NCI-H2227 treated with DMSO at 0.1 percent for 48 hours (cell line): ENCODE measurements around the gene DDX24.

Experiments
- DNase-seq: peaks from one replicate; lab custom pipeline; 2025; lab: John Stamatoyannopoulos, UW

The DDX24 gene

DNA sequence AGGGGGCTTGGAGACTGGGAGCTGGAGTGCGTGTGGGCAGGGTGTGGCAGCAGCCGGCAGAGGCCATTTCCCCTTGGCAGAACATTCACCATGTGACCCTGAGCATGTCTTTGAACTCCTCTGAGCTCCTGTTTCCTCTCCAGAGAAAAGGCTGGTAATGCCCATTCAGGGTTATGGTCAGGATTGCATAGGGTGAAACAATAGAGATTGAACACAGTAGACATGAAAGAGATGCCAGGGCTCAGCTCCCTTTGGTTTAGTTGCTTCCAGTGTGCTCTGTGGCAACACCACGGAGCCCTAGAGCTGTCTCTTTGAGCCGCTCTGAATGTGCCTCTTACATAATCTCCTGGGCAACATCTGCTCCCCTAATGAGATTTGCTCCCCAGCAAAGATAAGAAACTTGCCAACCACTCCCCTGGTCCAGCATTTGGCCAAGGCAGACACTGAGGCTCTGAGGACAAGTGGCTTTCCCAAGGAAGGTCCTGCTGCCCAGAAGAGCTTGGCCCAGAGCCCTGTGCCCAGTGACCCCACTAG, 34.1 kb upstream of the DDX24 start:
- DNase-seq: no peak

DNA sequence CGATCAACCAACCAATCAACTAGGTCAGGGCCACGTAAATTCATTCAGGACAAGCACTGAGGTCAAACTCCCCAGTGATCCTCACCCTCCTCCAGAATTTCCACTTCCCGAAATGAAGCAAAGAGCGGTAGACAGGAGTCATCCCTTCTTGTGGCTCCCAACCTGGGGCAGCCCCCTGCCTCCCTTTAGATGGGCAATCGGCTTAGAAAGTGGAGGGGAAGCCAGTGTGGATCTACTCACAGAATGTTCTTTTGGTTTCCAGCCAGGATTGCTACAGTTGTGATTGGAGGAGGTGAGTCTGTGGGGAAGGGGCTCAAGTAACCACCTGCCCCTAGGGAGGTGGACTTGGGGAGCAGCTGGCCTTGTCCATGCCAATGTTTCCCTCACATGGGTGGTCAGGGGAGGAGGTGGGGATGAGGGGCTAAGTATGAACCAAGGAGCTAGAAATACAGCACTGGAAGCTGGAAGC, 33.6 kb upstream of the DDX24 start:
- DNase-seq: no peak

DNA sequence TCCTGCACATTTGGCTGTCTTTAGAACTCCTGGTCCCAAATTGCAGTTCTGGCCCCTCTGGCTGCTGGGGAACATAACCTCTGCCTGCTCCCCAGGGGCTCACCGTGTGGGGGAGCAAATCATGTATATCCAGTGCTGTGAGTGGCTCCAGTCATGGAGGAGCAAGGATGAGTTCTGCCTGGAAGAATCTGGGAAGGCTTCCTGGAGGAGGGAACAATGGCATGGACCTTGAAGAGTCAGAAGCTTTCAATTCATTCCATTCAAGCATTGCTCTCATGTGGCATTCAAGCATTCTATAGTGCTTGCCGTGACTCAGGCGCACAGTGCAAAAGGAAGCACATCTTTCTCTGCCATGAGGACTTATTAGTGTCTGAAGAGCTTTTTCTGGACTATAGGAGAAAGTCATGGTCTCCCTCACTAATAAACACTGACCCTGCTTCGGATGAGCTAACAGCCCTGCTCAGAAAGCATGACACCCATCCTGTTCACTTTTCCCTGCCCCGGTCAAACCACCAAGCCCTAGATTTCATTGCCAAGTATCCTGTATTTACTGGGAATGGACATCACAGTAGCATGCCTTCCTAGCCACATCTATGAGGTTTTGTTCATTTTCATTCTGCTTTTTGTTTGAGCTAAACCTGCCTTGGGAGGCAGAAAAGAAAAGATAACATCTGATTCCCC, 33.0 kb upstream of the DDX24 start:
- no peak for DNase-seq

DNA sequence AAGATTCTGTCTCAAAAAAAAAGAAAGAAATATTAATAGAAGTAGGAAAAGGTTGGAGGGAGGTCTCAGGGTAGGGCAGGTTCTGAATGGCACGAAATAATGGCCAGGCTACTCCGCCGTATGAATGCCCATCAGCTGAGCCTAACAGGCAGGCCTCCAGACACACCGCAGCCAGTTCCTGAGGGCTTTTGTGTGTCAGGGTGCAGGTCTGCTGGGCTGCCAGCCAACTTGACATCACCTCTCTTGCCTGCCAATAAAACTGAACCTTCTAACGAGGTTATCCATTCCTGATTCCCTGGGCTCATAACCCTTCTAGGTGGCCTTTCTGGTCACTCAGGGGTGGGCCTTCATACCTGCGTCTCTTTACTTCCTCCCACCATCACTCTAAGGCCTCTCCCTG, 32.5 kb upstream of the DDX24 start:
- no peak for DNase-seq

DNA sequence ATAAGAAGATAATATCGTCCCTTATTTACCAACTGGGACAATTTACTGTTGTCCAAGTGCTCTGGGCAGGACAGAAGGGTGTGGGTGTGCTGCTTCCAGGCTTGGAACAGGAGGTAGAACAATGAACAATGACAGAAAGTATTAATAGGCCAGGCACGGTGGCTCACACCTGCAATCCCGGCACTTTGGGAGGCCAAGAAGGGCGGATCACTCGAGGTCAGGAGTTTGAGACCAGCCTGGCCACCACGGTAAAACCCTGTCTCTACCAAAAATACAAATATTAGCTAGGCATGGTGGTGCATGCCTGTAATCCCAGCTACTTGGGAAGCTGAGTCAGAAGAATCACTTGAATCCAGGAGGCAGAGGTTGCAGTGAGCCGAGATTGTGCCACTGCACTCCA, 32.1 kb upstream of the DDX24 start:
- no peak for DNase-seq

DNA sequence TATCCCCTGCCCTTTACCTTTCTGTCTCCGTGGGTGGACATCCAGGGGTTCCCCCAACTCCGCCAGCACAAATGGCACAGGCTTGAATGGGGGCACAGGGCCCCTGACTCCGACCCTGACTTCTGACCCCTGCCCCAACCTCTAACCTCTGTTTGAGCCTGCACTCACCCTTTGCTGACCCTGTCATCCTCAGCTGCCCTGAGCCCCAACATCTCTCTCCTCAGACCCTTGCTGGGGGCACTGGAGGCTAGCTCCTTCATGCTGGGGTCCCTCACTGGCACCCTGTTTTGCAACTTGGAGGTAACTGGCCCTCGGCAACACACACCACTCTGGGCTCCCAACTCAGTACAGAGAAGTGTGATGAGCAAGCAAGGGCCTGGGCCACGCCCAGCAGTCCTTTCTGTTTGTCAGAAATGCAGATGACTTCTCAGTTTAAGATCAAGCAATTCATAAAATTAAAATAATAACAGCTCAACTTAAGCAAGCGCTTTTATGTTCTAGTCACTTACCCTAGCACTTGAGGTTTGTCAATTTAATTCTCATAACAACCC, 31.6 kb upstream of the DDX24 start:
- no peak for DNase-seq

DNA sequence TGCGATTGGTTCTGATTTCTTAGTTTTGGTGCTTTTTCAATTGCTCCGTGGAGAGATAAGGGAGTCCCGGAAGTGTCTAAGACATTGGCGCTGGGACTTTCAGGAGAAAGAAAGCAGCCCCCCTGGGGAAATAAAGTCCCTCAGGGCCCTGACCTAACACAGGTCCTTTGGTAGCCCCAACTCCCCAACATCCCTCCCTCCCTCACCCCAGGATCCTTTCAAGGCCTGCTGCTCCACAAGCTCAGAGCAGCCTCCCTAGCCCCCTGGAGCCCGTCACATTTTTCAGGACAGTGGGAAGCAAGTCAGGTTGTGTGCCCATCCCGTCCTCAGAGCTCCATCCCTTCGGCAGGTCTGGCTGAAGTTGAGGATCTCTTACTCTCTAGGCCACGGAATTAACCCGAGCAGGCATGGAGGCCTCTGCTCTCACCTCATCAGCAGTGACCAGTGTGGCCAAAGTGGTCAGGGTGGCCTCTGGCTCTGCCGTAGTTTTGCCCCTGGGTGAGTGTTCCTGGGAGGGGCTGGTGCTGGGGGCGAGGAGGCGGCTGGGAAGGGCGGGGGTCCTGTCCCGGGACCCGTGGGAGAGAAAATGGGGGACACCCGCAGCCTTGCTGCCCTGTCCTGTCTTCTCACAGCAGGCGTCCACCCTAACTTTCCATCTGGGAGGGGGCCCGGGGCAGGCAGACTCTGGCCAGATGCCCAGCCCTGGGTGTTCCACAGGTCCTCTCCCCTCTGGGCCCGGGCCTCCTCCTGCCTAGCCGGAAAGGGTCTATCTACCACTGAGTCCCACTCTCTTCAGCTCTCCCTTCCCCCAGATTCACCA, 30.5 kb upstream of the DDX24 start:
- no peak for DNase-seq

DNA sequence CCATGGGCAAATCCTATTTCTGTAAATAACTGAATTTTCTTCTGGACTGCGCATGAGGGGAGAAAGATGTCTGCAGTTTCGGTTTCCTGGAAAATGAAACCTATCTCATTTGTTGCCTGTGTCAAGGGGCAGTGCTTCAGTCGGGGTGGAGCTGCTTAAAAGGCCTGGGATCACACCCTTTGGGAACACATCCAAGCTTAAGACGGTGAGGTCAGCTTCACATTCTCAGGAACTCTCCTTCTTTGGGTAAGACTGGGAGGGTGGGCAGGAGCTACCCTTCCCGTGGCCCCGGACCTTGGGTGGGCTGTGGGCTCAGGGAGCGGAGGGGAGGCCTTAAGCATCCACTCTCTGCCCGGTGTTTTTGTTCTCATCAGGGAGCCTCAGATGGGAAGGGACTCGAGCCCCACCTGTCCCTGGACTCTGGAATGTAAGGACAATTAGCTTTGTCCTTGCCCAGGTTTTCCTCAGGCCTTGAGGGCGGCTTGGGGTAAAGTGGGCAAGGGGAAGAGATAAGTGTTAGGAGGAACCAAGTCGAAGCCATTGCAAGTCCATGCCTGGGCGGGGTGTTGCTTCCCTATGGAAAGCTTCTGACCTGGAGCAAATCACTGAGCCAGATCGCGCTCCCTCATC, 29.7 kb upstream of the DDX24 start, which contains the start of gene IFI27:
TSS of gene IFI27 (plus strand) at position 185 of the 630 bp plus-strand sequence.
- no peak for DNase-seq

DNA sequence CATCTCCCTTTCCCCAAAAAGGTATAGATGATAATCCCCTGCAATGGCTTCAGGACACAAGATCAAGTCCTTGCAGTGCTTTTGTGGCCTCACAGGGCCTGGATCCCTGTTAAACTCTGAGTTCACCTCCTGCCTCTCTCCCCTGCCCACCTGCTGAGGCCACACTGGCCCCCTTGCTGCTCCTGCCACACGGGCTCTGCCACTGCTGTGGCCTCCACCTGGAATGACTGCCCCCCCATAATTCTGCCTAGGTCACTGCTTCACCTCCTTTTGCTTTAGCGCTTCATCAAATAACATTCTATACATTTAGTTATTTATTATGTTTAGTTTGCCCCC, 28.9 kb upstream of the DDX24 start:
- DNase-seq: no peak

DNA sequence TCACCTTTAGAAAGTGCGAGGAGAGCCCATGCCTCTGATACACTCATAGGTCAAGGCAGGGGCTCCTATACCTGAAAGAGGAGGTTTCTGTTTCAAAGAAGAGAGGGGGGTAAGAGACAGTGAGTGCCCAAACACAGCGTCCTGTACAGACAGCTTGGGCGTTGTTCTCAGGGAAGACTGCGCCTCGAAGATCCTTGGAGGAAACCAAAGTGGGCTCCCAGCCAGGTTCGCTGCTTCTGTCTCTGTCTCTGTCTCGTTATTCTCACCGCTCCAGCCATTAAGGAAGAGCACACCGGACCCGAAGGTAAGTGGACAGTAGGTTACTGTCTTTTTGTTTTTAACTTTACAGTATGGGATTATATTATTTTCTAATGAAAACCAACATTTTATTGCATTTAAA, 23.7 kb upstream of the DDX24 start:
- no peak for DNase-seq

DNA sequence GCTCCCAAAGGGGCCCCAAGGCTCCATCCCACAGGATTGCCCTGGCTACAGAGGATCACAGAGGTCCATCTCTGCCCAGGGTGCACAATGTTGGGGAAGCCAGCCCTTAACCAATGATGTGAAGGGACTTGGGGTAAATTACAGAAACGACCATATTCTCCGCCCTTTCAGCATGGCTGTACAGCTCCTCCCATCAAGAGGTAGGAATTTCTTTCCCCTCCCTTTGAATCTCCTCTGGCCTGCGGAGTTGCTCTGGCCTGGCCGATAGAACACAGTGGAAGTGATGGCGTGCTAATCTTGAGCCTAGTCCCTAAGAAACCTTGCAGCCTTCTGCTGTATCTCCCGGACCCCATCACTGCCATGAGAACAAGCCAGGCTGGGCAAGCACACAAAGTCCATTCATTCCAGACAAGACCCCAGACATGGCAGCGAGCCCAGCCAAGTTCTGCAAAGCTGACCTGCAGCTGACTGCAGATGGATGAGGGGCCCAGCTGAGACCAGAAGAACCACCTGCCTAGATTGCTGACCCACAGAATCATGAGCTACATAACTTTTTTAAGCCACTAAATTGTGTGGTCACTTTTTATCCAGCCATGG, 22.6 kb upstream of the DDX24 start:
- no peak for DNase-seq

DNA sequence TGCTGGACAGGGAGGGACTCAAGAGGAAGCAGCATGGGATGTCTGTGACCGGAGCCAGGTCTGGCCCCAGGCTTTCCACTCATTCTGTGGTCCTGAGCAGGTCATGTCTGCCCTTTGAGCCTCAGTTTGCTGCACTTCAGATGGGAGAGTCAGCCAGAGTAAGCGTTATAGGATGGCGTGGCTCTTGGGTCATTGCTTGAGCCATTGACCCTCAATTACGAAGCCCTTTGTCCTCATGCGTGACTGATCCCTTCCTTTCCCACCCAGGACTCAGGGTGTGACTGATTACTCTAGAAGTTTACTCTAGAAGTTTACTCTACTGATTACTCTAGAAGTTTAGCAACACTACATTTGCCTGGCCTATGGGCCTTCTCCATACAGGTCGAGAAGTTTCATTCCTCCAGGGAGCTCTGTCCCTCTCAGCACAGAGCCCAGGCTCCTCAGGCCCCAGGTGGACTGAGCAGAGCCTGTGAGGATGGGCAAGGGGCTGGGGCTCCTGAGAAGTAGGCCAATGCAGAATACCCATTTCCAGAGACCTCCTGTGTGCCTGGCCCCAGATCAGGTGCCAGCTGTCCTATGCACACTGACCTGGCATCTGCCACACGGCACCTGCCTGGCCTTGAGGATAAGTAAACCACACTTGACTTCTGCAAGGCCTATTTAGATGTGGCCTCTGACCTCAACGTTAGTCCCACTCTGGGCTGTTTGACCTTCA, 21.9 kb upstream of the DDX24 start:
- no peak for DNase-seq

DNA sequence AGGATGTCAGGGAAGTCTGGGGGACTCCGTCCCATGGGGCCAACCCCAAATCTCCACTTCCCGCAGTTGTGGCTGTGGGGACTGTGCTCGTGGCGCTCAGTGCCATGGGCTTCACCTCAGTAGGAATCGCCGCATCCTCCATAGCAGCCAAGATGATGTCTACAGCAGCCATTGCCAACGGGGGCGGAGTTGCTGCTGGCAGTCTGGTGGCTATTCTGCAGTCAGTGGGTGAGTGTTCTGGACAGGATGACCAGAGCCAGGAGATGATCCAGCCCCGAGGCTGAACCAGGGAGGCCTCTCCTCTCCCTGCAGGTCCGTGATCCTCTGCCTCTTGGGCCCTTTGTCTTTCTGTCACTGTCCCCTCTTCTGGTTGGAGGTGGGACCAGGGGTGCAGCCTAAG, 20.7 kb upstream of the DDX24 start:
- no peak for DNase-seq

DNA sequence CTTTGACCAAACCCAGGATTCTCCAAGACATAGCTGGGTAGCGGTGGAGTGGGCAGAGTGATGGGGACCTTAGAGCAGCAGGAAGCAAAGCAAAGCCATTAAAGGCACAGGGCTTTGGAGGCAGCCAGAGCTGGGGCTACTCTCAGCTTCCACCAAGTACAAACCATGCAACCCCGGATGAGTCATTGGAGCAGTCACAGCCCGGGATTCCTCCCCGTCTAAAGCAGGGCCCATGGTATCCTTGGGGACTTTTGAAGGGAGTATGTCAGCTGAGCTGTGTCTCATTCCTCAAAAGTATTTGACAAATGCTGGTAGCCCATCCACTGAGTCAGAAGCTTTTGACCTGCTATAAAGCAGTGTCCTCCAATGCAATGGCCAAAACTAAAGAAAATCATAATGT, 19.8 kb upstream of the DDX24 start:
- no peak for DNase-seq

DNA sequence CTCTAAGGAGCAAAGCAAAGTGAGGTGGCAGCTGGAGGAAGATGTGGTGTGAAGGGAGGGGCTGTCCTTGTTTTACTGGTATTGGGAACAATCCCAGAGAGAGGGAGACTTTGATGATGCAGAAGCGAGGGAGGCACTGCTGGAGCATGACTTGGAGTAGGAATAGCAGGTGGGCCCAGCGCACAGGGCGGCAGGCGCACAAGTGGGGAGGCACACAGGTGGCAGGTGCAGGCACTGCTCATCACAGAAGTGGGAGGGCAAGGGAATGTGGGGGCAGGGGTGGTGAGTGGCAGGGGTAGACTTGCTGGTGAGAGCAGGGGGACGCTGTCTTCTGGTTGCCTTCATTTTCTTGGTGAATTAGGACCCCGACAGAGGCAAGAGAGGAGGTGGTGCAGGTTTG, 18.0 kb upstream of the DDX24 start:
- DNase-seq: no peak

DNA sequence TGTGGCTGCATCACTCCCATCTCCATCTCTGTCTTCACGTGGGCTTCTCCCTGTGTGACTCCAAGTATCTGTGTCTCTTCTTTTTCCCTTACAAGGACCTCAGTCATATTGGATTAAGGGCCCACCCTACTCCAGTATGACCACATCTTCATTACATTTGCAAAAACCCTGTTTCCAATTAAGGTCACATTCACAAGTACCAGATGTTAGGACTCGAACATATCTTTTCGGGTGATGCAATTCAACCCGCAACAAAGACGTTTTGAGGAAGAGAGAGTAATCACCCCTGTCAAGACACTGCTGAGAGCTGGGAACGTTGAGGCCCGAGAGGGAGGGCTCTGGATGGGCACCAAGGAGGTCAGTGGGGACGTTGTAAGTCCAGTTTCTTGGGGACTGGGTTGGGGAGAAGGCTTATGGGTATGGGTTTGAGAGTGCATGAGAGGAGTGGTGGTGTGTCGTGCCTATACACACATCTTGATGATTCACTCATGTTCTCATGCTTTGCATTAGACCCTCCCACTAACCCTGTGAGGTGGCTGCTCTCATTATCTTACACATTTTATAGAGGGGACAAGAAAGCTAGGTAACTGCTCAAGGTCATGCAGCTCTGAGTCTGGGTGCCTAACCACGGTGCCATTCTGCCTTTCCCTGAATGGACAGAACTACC, 17.5 kb upstream of the DDX24 start:
- no peak for DNase-seq

DNA sequence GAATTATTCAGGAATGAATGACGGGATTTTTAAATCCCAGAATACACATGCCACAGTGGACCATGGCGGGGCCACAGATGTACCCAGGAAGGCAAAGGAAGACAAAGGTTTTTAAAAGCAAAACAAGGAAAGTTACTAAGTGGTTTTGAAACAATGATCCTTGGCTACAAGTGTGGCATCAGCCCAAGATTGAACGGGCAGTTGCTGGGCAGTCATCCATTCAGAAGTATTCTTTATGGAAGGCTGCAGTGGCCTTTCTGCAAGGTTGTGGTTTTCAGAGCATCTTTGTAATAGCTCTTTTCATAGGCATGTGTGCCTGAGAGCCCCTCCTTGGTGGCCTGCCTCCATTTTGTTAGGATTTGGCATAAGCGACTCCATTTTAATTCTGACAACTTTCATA, 16.1 kb upstream of the DDX24 start:
- no peak for DNase-seq

DNA sequence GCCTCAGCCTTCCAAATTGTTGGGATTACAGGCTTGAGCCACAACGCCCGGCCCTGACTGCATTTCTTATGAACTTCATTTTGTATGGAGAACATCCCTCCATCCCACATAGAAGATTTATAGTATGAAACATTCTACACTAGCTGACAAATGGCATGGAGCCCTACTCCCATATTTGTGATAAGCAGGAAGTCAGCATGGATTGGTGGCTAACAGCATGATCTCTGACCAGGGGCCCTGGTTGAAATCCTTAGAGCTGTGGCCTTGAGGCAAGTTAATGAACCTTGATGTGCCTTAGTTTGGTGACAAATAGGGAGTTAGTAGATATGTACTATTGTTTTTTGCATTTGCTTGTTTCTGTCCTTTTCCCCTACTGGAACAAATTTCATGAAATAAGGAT, 12.4 kb upstream of the DDX24 start:
- no peak for DNase-seq

DNA sequence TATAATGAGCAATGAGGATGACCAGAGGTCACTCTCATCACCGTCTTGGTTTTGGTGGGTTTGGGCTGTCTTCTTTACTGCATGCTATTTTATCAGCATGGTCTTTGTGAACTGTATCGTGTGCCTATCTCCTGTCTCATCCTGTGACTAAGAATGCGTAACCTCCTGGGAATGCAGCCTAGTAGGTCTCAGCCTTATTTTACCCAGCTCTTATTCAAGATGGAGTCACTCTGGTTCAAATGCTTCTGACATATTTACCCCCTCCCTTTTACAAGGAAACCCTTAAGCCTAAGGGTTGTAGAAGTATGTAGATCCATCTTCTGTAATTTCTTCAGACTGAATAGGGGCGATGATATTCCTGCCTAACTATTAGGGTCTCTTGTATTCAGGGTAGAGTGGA, 8.5 kb upstream of the DDX24 start:
- DNase-seq: no peak

DNA sequence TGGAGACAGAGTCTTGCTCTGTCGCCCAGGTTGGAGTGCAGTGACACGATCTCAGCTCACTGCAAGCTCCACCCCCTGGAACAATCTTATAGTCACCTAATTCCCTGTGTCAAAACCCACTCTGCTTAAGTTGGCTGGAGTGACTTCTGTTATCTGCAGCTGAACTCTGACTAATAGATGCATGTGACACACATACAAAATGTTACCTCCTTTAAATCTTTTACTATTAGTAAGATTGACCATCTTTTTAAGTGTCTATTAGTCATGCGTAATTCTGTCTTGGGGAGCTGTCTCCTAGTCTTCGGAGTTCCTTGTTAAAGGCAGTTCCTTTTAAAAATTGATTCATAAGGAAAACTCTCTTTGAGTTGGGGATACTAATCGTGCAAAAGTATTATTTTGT, 7.5 kb upstream of the DDX24 start:
- no peak for DNase-seq

DNA sequence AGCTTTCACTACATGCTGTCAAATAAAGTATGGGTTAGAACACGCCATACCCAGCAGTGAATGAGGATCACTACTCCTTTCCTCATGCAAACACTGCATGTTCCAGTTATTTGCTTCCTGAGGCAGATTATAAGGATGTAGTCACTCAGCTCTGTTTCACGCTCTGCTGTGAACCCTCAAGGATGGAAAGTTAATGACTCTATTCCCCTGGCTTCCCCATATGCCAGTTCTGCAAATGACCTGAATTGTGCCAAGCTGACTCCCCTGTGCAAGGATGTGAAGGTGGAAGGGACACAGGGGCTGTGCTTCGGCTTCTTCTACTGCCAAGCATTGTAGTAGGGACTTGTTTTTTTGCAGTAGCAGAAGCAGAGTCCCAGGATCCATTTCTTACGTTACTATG, 6.9 kb upstream of the DDX24 start:
- no peak for DNase-seq
